ENCODE data around the gene ECE2. TPM values are rescaled to one million over a fixed set of nuclear protein-coding genes. Genes with fewer than 3 reads are reported as not detected.

Gene ECE2
- total RNA-seq, 1 experiment from 2014 or later, result not detected

- TF ChIP-seq CTCF (conservative IDR thresholded peaks at IDR 0.05; ENCODE audit: low read depth, low read length) (no peak), EZH2 (IDR thresholded peaks at IDR 0.05; ENCODE audit: borderline replicate concordance, low read depth, low read length, poor library complexity, severe bottlenecking) (no peak)
- H3K27me3 ChIP-seq (replicated peaks; ENCODE audit: insufficient read depth, low read depth, low read length, poor library complexity), result no peaks in the 10 kb centered on the region
- no peak overlapping the region for H3K4me3 ChIP-seq (ENCODE audit: low read depth, low read length, poor library complexity, severe bottlenecking)
- peaks cover 1% of the 10 kb centered on the region for H3K4me1 ChIP-seq (ENCODE audit: insufficient read depth, low read length, poor library complexity, severe bottlenecking)
- BruUV-seq (replicated peaks), result no TSS peak
- H3K9me3 ChIP-seq (ENCODE audit: low read depth, low read length, poor library complexity, severe bottlenecking), result no peaks in the 10 kb centered on the region
- no peak for DNase-seq (ENCODE audit: low spot score)
- intact Hi-C loops (cut with micrococcal nuclease; ENCODE audit: unreplicated experiment), result no loop called here
- peaks cover 100% of the 10 kb centered on the region for H3K36me3 ChIP-seq (ENCODE audit: insufficient read depth, low read length, poor library complexity, severe bottlenecking)
- ChIA-PET CTCF (no interaction called here), POLR2A (ENCODE audit: low non-redundant PET) (no interaction called here)
- H3K27ac ChIP-seq (ENCODE audit: low read depth, low read length, poor library complexity, severe bottlenecking), result no peak overlapping the region
Observed at GRCh38 chr3:184325269-184325668, 49.4 kb downstream of the ECE2 start.

- no peaks in the 10 kb centered on the region for H3K9me3 ChIP-seq (ENCODE audit: low read depth, low read length, poor library complexity, severe bottlenecking)
- ChIA-PET POLR2A (ENCODE audit: low non-redundant PET) (no interaction called here), CTCF (no interaction called here)
- H3K4me1 ChIP-seq (ENCODE audit: insufficient read depth, low read length, poor library complexity, severe bottlenecking), result no peaks in the 10 kb centered on the region
- H3K27me3 ChIP-seq (replicated peaks; ENCODE audit: insufficient read depth, low read depth, low read length, poor library complexity), result no peaks in the 10 kb centered on the region
- DNase-seq (ENCODE audit: low spot score), result no peak
- H3K36me3 ChIP-seq (ENCODE audit: insufficient read depth, low read length, poor library complexity, severe bottlenecking), result peaks cover 100% of the 10 kb centered on the region
- intact Hi-C loops (cut with micrococcal nuclease; ENCODE audit: unreplicated experiment), result no loop called here
- TF ChIP-seq EZH2 (IDR thresholded peaks at IDR 0.05; ENCODE audit: borderline replicate concordance, low read depth, low read length, poor library complexity, severe bottlenecking) (no peak), CTCF (conservative IDR thresholded peaks at IDR 0.05; ENCODE audit: low read depth, low read length) (no peak)
- no TSS peak for BruUV-seq (replicated peaks)
- H3K4me3 ChIP-seq (ENCODE audit: low read depth, low read length, poor library complexity, severe bottlenecking), result no peak overlapping the region
- no peak overlapping the region for H3K27ac ChIP-seq (ENCODE audit: low read depth, low read length, poor library complexity, severe bottlenecking)
Observed at GRCh38 chr3:184325715-184326369, 50.0 kb downstream of the ECE2 start.

- no peak for DNase-seq (ENCODE audit: low spot score)
- no peak for TF ChIP-seq CTCF (conservative IDR thresholded peaks at IDR 0.05; ENCODE audit: low read depth, low read length)
- TF ChIP-seq EZH2 (IDR thresholded peaks at IDR 0.05; ENCODE audit: borderline replicate concordance, low read depth, low read length, poor library complexity, severe bottlenecking), result no peak
- Histone ChIP-seq H3K9me3 (ENCODE audit: low read depth, low read length, poor library complexity, severe bottlenecking) (no peaks in the 10 kb centered on the region), H3K27me3 (replicated peaks; ENCODE audit: insufficient read depth, low read depth, low read length, poor library complexity) (no peaks in the 10 kb centered on the region), H3K4me1 (ENCODE audit: insufficient read depth, low read length, poor library complexity, severe bottlenecking) (no peaks in the 10 kb centered on the region), H3K36me3 (ENCODE audit: insufficient read depth, low read length, poor library complexity, severe bottlenecking) (peaks cover 100% of the 10 kb centered on the region), H3K27ac (ENCODE audit: low read depth, low read length, poor library complexity, severe bottlenecking) (no peak overlapping the region), H3K4me3 (ENCODE audit: low read depth, low read length, poor library complexity, severe bottlenecking) (no peak overlapping the region)
- intact Hi-C loops (cut with micrococcal nuclease; ENCODE audit: unreplicated experiment), result no loop called here
- BruUV-seq (replicated peaks), result TSS peak; percentile 9
- CTCF ChIA-PET, result no interaction called here
- POLR2A ChIA-PET (ENCODE audit: low non-redundant PET), result no interaction called here
Observed at GRCh38 chr3:184327171-184327570, 51.3 kb downstream of the ECE2 start.

Measured in A673 (cell line).